Activated CD8-positive, alpha-beta memory T cell treated with anti-CD3 and anti-CD28 coated beads, Interleukin-2, amount 50 U/mL, for 4 hours (primary cell): Measurements from ENCODE around the gene XRCC5.
A peak's percentile ranks its signal among the peaks of the same experiment; 100 is the strongest.

Experiments used
- DNase-seq: peaks from one replicate; pipeline ENCODE4 v3.0.0-alpha.2; 2020

XRCC5 gene

DNA sequence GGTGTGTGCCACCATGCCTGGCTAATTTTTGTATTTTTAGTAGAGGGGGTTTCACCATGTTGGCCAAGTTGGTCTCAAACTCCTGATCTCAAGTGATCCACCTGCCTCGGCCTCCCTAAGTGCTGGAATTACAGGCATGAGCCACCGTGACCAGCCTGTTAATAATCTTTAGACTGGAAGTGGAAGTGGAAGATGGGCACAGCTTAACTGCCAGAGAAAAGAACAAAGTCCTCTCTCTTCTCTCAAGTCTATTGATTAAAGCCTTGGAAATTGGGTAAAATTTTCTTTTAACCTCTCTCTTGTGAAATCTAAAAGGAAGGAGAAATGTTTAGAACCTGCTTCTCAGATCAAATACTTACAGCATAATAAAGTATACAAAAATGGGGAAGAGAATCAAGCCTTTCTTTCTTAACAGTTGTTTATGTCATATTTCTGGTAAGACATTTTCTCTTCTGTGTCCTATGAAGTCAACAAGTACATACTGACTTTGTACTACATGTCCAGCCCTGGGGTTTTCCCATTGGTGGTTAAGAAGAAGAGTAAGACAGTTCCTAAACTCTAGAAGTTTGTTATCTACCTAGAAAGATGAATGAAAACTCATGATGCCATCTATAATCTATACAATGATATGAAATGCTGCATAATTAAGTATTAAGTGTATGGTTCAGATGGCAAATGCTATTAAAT lies 22.8 kb upstream of the XRCC5 start:
- DNase-seq: no peak

DNA sequence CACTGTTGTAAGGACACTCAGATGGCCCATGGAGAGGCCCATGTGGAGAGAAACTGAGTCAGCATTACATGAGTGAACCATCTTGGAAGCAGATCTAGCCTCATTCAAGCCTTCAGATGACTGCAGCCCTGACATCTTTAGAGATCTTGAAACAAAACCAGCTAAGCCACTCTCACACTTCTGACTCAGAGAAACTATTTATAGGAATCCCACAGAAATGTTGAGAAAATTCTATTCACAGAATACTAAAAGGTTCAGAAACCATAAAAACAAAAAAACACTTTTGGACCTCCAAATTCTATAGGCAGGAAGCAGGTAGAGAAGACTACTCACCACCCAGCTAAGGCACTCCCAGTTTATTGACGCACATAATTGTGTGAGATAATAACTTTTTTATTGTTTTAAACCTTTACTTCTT lies 18.8 kb upstream of the XRCC5 start:
- DNase-seq: no peak

DNA sequence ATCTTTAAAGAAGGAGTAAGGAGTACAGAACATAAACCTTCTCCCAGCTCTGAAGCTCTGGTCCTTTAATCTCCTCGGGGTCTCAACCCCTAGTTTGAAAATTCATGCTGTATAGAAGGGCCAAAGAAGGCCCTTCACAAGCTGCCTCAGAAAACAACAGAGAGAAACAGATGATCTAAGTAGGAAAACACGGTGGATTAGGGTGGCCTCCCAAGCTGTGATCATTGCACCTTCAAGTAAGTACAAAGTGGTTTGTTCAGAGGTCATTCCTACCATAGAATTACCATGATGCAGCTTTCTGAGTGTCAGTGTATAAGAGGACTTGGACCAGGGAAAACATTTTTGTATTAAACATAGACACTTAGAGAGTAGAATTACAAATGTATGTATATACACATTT lies 16.5 kb upstream of the XRCC5 start:
- no peak for DNase-seq

DNA sequence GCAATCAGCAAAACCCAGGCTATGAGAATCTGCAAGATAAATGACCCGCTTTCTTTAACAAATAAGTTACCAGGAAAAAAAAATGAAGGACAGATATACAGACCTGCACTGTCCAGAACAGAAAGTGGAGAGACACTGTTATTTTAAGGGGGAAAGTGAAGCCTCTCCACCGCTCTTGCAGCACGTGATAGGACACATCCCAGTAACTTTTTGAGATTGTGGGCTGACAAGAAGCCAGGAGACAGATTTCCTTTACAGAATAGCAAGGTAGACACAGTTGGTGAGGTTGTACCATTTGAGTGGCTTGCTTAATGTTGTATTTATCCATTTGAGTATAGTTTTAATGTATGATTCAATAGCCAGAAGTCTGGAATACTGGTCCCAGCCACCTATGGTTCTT lies 14.4 kb upstream of the XRCC5 start:
- DNase-seq: no peak

DNA sequence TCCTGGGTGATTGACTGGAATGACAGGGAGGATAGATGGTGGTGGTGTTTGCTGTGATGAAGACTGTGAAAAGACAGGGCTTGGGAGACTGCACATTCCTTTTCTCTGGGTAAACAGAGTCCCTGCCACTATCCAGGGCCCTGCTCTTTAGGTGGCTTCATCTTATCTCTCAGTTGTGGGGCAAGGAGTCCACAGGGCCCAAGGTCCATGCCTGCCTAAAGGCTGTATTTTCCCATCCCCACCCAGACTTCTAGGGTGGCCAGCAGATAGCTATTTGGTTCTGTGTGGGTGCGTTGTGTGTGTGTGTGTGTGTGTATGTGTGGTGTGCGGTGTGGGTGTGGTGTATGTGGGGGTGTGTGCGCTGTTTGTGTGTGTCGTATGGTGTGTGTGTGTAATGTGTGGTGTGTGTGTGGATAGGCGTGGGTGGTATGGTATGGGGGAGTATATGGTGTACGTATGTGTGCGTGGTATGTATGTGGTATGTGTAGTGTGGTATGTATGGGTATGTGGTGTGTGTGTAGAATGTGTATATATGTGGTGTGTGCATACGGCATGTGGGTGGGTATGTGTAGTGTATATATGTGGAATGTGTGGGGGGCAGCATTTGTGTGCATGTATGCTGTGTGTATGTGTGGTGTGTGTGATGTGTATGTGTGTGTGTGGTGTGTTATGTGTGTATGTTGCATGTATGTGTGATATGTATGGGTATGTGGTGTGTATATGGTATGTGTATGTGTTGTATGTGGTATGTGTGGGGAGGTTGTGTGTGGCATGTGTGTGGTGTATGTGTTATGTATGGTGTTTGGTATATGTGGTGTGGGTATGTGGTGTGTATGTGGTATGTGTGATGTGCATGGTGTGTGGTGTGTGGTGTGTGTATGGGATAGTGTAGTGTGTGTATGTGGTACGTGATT lies 10.5 kb upstream of the XRCC5 start:
- DNase-seq: no peak

DNA sequence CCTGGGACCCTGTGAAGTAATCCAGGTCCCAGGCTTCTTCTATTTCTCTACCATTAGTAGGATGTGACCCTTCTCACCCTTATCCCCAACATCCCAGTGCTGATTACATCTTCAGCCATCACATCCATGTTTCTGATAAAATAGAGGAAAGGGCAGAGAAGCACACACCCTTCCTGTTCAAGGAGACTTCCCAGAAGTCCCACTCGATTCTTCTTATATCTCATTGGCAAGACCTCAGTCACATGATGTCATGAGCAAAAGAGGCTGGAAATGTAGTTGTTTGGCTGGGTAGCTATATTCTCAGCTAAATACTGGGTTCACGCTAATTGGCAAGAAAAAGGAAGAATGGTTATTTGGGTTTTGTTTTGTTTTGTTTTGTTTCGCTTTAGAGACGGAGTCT lies 8.0 kb upstream of the XRCC5 start:
- DNase-seq: no peak

DNA sequence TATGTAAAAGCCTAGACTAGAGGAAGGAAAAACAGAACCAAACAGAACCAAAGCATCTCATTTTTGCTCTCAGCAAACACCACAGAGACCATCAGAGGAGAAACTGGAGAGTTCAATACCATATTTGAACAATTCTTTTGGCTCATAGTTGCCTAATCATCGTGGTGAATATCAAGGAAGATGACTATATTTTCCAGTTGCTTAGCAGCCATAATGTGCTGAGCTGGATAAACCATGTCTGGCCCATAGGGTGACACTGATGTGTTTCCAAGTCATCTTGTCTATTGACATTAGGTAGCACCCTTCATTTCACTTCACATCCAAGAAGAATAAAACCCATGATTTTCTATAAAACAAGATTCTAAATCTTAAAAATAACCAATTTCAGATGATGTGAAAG lies 5.9 kb upstream of the XRCC5 start:
- no peak for DNase-seq

DNA sequence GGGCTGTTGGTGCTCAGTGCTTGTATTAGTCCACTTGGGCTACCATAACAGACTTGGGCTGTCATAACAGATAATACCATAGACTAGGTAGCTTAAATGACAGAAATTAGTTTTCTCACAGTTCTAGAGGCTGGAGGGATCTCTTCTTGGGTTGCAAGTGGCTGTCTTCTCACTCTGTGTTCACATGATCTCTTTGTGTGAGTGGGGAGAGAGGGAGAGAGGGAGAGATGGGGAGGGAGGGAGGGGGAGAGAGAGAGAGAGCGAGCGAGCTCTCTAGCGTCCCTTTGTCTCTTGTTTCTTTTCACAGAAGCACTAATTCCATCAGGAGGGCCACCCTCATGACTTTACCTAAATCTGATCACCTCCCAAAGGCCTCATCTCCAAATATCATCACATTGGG lies 4.5 kb upstream of the XRCC5 start:
- no peak for DNase-seq

DNA sequence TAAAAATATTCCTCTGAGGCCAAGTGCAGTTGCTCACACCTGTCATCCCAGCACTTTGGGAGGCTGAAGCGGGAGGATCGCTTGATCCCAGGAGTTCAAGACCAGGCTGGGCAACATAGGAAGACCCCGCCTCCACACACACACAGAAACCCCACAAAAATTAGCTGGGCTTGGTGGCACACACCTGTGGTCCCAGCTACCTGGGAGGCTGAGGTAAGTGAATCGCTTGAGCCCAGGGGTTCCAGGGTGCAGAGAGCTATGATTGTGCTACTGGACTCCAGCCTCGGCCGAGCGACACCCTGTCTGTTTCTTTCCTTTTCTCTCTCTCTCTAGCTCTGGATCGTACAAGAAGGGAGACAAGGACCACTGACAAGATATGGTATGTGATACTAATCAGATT lies 1.8 kb upstream of the XRCC5 start:
- no peak for DNase-seq

DNA sequence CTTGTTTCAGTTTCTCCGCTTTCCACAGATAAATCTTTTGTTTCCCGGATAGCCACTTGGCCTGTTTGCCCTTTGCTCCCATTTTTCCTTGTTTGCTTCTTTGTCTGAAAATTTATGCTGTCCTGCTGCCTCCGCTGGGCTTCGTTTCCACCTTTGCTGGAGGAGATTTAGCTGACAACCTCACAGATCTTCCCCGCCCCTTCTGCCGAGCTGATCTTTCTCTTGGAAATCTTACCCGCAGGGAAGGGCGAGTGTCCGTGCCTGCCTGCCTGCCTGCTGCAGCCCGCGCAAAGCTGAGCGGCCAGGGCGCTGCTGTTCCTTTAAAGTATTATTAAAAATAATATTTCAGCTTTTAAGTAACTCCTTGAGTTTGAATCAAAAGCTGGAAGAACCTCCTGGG lies 1.4 kb upstream of the XRCC5 start:
- DNase-seq: no peak

DNA sequence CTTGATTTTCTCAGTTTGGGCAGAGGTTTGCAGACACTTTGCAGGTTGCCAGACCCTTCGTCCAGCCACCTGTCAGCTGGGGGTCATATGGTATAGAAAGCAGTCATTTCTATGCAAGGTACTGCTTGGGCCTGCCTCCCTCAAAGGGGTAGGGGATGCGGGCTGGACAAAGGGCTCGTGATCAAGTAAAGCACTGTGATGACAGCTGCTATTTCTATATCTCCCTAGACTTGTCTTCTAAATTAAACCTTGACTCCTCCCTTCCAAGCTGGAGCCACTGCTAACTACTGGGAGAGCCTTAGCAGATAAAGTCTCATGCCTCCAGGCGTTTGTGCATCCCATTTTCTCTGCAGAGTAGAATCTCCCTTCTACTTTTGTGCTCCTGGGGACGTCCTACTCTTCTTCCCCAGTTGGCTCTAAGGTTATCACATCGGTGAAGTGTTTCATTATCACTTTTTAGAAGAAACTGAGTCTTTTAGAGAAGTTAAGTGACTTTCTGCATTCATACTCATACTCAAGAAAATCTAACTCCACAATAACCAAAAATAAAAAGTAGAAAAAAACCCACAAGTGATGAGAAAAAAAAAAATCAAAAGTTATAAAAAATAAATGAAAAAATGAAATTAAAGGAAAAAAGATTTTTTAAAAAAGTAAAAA lies 710 bp upstream of the XRCC5 start:
- no peak for DNase-seq

DNA sequence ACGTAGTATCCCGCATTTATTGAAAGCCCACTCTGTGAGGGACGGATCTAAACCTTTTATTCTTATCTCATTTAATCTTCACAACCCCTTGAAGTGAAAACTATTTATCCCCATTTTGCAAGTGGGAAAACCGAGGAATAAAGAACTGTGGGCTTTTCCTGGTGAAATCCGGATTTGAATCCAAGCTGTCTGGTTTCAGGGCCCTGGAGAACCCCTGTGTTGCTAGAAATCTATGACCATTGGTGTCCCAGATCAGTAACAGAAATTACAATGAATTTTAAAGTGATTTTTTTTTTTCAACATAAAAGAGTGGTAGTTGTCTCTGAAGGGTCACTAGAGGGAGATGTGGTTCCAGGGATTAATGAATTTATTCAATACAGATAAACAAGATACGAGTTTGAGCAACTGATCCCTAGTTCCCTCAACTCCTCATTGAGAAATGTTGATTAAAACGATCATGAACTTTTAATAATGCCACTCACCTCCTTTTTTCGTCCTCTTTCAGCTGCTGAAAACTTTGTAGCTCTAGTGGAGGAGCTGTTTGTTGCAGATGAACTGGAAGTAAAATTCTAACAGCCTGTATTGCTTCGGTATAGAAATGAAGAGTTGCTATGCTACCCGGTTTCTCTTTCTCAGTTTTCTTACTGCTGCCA lies 940 bp downstream of the XRCC5 start:
- DNase-seq: no peak

DNA sequence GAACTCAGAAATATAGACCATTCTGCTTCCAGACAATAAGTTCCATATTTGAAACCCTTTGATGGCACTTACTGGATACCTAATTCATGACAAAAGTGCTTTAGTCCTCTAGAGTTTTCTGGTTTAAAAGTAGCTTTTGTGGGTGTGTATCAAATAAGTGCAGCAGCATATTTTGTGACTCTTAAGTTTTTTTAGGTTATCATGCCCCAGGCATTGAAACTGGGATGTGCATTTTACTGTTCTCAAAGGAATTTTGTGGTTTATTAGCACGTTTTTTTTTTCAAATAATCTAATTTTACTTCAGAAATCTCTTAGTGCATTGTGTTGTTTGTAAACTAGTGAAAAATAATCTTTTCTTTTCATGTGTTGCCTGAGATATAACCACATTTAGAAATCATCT lies 1.5 kb downstream of the XRCC5 start:
- DNase-seq: no peak

DNA sequence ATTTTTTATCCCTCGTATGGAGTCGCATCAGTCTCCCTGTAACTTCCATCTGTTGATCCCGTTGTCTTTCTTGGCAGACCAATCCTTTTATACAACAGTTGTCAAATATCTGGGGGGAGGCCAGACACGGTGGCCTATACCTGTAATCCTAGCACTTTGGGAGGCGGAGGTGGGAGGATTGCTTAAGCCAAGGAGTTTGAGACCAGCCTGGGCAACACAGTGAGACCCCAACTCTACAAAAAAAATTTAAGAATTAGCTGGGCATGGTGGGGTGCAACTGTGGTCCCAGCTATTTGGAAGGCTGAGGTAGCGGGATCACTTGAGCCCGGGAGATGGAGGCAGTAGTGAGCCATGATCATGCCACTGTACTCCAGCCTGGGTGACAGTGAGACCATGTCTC lies 2.0 kb downstream of the XRCC5 start:
- no peak for DNase-seq

DNA sequence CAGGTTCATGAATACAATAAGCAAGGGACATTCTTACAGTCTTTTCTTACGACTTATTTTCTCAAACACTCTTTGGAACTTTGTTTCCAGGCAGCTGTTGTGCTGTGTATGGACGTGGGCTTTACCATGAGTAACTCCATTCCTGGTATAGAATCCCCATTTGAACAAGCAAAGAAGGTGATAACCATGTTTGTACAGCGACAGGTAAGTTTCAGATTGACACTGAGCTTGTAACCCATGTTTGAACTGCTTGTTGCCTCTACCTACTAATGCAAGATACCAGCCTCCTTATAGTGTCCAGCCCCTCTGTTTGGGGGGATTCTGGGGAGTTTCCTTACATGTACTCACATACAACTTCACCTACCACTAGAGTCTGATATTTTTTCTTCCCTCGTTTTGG lies 3.8 kb downstream of the XRCC5 start:
- no peak for DNase-seq

DNA sequence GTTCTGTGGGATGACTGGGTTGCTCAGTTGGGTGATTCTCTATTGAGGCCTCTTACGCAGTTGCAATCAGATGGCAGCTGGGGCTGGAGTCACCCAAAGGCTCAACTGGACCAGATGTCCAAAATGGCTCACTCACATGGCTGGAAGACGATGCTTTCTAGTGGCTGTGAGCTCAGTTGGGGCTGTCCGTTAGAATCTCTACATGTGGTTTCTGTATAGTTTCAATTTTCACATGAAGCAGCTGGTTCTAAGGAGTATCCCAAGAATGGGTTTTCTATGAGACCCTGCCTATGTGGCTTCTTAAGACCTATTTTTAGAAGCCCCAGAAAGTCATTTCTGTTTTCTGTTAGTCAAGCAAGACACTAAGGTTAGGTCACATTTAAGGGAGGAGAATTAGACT lies 4.4 kb downstream of the XRCC5 start:
- DNase-seq: no peak

DNA sequence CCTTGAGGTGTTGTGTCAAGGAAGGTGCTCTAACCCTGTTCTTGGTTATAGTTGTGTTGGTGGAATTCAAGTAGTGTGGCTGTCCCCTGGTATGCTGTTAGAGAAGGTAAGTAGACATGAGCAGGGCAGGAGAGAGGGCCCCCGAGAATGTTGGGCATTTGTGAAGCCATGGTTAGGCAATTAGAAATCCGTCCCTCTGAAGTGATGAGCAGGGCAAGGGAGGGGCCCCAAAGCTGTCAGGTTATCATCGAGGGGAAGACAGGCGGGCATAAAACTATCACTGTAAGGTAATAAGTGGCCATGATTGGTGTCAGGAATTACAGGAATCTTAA lies 5.2 kb downstream of the XRCC5 start:
- DNase-seq: no peak

DNA sequence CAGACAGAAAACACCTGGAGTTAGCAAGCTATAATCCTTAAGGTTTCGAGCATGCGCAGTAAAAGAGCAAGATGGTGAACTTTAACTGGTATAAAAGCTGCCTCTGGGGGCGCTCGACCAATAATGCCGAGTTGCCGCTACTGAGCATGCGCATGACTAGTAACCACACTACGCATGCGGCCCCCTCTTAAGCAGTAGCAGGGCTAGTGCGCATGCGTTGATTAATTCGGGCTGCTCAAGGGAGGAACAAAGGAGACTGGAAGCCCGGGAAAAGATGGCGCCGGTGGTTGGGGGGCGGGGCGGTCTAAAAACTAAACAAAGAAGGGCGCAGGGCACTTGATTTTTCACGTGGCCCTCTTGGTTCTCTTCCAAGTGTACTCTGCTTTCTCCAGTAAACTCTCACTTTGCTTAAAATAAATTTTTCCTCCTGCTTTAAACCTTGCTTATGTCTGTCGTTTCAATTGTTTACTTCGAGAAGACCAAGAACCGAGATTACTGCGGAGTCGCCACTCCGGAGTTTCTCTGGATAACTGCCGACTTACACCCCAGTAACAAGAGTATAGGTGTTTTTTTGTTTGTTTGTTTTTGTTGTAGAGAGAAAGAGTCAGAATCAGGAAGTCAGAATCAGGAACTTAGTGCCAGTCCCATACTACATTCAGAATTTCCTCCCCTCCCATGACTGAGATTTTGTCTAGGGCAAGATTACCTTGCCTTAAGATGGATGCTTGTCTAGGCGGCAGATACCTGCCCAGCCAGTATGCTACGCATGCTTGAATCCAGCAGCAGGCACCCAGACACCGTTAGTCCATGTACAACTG lies 5.8 kb downstream of the XRCC5 start:
- peak; percentile 94 for DNase-seq

DNA sequence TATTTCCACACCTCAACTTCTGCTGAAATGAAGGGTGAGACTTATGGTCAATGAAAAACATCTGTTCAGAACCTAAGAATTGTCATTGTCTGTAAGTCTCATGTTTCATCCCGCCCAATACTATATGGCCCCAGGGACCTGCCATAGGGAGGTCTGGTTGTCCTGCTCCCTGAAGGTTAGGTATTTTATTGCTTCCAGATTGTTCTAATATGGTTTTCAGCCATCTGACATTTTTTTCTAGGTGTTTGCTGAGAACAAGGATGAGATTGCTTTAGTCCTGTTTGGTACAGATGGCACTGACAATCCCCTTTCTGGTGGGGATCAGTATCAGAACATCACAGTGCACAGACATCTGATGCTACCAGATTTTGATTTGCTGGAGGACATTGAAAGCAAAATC lies 7.3 kb downstream of the XRCC5 start:
- no peak for DNase-seq

DNA sequence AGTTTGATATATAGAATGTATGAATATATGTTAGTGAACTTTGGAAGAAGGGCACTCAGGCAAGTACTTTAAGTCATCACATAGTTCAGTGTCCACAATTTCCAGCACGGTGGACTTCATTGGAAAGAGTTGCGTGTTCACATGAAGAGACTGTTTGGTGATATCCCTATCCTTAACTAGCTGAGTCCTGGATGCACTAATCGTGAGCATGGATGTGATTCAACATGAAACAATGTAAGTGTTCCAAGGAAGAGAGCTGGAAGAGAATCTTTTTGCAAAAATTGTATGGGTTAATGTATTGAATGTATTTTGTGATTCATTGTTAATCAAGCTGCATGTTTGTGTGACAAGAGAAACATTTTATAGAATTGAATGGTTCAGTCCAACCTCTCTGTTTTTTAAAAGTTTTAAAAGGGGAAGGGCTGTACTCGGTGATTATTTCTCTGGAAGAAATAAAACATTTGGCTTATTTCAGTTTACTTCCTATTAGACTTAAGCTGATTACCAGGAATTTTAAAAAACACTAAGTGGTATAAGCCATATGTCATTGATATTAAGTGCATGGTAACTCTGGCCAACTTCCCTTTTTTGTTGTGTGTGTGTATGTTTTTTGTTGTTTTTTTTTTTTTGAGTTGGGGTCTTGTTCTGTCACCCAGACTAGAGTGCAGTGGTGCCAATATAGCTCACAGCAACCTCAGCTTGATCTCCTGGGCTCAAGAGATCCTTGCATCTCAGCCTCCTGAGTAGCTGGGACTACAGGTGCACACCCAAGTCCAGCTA lies 8.6 kb downstream of the XRCC5 start:
- no peak for DNase-seq

DNA sequence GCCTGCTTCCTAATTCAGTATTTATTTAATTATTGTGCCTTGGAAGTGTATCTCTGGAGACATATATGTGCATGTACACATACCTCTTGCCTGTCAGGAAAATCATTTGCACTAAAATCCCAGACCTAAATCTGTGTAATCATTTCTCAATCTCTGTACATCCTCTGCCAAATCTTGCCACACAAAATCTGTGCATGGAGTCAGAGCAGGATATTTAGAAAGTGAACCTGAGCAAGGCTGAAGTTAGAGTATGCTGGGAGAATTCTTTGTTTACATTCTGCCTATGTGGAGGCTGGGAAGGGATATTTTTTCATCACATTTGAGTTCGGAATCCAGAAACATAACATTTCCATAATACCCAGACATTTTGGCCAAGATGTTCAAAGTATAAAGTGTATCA lies 9.3 kb downstream of the XRCC5 start:
- no peak for DNase-seq

DNA sequence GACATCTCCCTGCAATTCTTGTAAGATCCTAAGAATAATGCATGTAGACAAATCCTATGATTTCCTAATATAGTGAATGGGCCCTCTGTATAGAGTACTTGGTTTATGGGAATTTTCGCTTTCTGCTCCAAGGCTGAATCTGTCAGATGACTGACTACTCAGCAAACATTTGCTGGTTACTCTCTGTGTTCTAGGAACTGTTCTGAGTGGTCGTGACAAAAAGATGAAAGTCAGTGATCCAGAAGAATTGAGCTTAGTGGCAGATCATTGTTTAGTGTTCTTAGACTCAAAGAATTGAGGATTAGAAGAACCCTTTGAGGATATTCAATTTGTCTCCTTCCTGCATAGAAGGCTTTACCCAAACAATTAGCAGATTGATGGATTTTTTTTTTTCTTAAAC lies 10.0 kb downstream of the XRCC5 start:
- DNase-seq: no peak
